Stimulated activated CD4-positive, alpha-beta T cell treated with anti-CD3 and anti-CD28 coated beads, Interleukin-15, amount 100 ng/mL, for 24 hours (primary cell): Measurements from ENCODE around the gene NAGA.

Experiments
- DNase-seq: peaks from one replicate; pipeline ENCODE4 v3.0.0-alpha.2; 2020

NAGA gene

GRCh38 chr22:42035256-42035655 is 35.4 kb downstream of the NAGA start:
- no peak for DNase-seq

- no peak for DNase-seq
Observed at GRCh38 chr22:42033263-42034181, 37.1 kb downstream of the NAGA start.

GRCh38 chr22:42026705-42027104 is 43.9 kb downstream of the NAGA start:
- DNase-seq = no peak

- DNase-seq = no peak
Observed at GRCh38 chr22:42025421-42025820, 45.2 kb downstream of the NAGA start.

GRCh38 chr22:42022162-42022847 is 48.3 kb downstream of the NAGA start:
- no peak for DNase-seq

GRCh38 chr22:42021571-42021970 is 49.0 kb downstream of the NAGA start:
- DNase-seq = no peak

GRCh38 chr22:42018224-42018623 is 52.4 kb downstream of the NAGA start:
- DNase-seq = no peak

- no peak for DNase-seq
Observed at GRCh38 chr22:42016111-42016510, 54.5 kb downstream of the NAGA start.

GRCh38 chr22:42013385-42013784 is 57.2 kb downstream of the NAGA start:
- no peak for DNase-seq

GRCh38 chr22:42010778-42011177 is 59.8 kb downstream of the NAGA start:
- no peak for DNase-seq
